HCT116 (cell line): Measurements from ENCODE around the gene CEP170B.

Experiments used
- CEBPB ChIP-seq: IDR thresholded peaks from 2 replicates; pipeline ENCODE4 v1.6.1; 2012; ENCODE audit warnings: low read depth
- POLR2A ChIP-seq: IDR thresholded peaks from 2 replicates; pipeline ENCODE4 v1.7.0; 2011; ENCODE audit warnings: borderline replicate concordance; ENCODE audit not compliant: insufficient read depth, insufficient read length; ENCODE audit errors: extremely low read depth
- POLR2AphosphoS5 ChIP-seq: IDR thresholded peaks from 2 replicates; pipeline ENCODE4 v1.6.1; 2011; ENCODE audit warnings: mild to moderate bottlenecking, low read depth, low read length, moderate library complexity
- RAD21 ChIP-seq: IDR thresholded peaks from 2 replicates; pipeline ENCODE4 v1.6.1; 2012; ENCODE audit warnings: low read depth, mild to moderate bottlenecking
- SIN3A ChIP-seq: IDR thresholded peaks from 2 replicates; pipeline ENCODE4 v1.6.1; 2012; ENCODE audit warnings: low read depth
- SRF ChIP-seq: IDR thresholded peaks from 2 replicates; pipeline ENCODE4 v1.6.1; 2012; ENCODE audit warnings: low read depth
- YY1 ChIP-seq: IDR thresholded peaks from 2 replicates; pipeline ENCODE4 v1.6.1; 2011; ENCODE audit warnings: low read length, low read depth, moderate library complexity, mild to moderate bottlenecking; ENCODE audit not compliant: insufficient replicate concordance; ENCODE audit errors: extremely low read depth
- ZFX ChIP-seq: fragments of 450-650 bp; IDR thresholded peaks from 2 replicates; pipeline ENCODE4 v1.6.1; 2017
- TF ChIP-seq, protein P1 (sequence below), 3 experiments: fragments of 200-600 bp in 1 of 3; sonication (generic) in 1 of 3; IDR thresholded peaks in 2 of 3; conservative IDR thresholded peaks in 1 of 3; 2 replicates each; pipeline ENCODE4 v1.5.1; 2012 to 2017; ENCODE audit warnings: low read depth in 2 of 3, low read length in 2 of 3, antibody characterized with exemption in 1 of 3, borderline replicate concordance in 1 of 3, control low read depth in 1 of 3, mild to moderate bottlenecking in 1 of 3, mixed read lengths in 1 of 3, mixed run types in 1 of 3, moderate library complexity in 1 of 3; ENCODE audit not compliant: insufficient read depth in 1 of 3

DNA sequence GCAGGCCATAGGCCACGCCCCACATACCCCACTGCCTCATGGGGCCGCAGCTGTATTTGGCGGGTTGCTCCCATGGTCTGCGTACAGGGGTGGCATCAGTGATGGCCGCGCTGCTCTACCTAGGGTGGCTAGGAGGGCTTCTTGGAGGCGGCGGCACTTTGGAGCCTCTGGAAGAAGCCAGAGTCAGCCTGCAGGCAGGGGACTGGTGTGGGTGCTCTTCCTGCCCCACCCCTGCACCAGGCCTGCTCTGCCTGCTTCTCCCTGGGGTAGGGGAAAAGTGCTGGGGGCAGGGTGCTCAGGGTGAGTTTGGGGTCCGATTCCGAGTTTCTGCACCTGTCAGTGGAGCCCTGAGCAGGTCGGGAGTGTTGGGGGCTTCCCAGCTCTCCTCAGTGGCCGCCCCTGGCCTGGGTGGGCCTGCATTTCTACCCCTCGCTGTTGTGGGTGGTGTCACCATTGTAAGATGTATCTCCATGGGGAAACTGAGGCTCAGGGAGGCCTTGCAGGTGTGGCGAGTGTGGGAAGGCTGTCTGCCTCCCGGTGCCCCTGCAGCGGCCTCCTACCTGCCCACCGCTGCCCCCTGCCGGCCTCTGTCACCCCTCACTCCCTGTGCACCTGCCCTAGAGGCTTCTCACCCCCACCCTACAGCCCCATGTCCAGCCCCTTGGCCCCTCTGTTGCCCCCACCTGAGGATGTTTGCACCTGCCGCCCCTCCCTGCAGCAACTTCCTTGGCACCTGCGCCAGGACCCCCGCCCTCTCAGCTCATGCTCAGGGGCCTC lies 5.5 kb downstream of the CEP170B start:
- TF ChIP-seq RAD21 (no peak), CEBPB (no peak), POLR2A (no peak), YY1 (no peak), SIN3A (no peak), ZFX (no peak), POLR2AphosphoS5 (no peak), SRF (no peak)
- TF ChIP-seq, protein P1, sequence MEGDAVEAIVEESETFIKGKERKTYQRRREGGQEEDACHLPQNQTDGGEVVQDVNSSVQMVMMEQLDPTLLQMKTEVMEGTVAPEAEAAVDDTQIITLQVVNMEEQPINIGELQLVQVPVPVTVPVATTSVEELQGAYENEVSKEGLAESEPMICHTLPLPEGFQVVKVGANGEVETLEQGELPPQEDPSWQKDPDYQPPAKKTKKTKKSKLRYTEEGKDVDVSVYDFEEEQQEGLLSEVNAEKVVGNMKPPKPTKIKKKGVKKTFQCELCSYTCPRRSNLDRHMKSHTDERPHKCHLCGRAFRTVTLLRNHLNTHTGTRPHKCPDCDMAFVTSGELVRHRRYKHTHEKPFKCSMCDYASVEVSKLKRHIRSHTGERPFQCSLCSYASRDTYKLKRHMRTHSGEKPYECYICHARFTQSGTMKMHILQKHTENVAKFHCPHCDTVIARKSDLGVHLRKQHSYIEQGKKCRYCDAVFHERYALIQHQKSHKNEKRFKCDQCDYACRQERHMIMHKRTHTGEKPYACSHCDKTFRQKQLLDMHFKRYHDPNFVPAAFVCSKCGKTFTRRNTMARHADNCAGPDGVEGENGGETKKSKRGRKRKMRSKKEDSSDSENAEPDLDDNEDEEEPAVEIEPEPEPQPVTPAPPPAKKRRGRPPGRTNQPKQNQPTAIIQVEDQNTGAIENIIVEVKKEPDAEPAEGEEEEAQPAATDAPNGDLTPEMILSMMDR (IDR thresholded peaks at IDR 0.05 in 2 of 3, conservative IDR thresholded peaks at IDR 0.05 in 1 of 3; ENCODE audit: borderline replicate concordance in 1 of 3, insufficient read depth in 1 of 3, low read depth in 2 of 3, low read length in 2 of 3), result peak in 2 of 3 experiments; percentile 32 to 39; a peak in 4 of 6 replicates
